ENCODE measurements around the gene ATP2B2.

ATP2B2 gene

GRCh38 chr3:10321630-10322351 lies 183.6 kb downstream of the ATP2B2 start:
- H3K27ac ChIP-seq (ENCODE audit: poor library complexity, severe bottlenecking) = no peak overlapping the region
- H3K9me3 ChIP-seq (ENCODE audit: severe bottlenecking) = no peaks in the 10 kb centered on the region
- peaks cover 4% of the 10 kb centered on the region for H3K27me3 ChIP-seq (ENCODE audit: insufficient read depth, poor library complexity, severe bottlenecking)
- H3K4me1 ChIP-seq (ENCODE audit: insufficient read depth, poor library complexity, severe bottlenecking) = no peaks in the 10 kb centered on the region
- H3K4me3 ChIP-seq (ENCODE audit: severe bottlenecking) = no peak overlapping the region
- no peak for DNase-seq (ENCODE audit: low spot score)
- no peak for ATAC-seq (ENCODE audit: low read depth)
- no peak for TF ChIP-seq CTCF (IDR thresholded peaks at IDR 0.05; ENCODE audit: poor library complexity, severe bottlenecking)
- peaks cover 26% of the 10 kb centered on the region for H3K36me3 ChIP-seq (ENCODE audit: low read depth)

- no peaks in the 10 kb centered on the region for H3K4me1 ChIP-seq (ENCODE audit: insufficient read depth, poor library complexity, severe bottlenecking)
- H3K4me3 ChIP-seq (ENCODE audit: severe bottlenecking) = peak overlapping the region; percentile 76
- H3K36me3 ChIP-seq (ENCODE audit: low read depth) = peaks cover 37% of the 10 kb centered on the region
- peak overlapping the region; percentile 9 for H3K27ac ChIP-seq (ENCODE audit: poor library complexity, severe bottlenecking)
- DNase-seq (ENCODE audit: low spot score) (no peak), ATAC-seq (ENCODE audit: low read depth) (no peak)
- no peaks in the 10 kb centered on the region for H3K27me3 ChIP-seq (ENCODE audit: insufficient read depth, poor library complexity, severe bottlenecking)
- no peaks in the 10 kb centered on the region for H3K9me3 ChIP-seq (ENCODE audit: severe bottlenecking)
- TF ChIP-seq CTCF (IDR thresholded peaks at IDR 0.05; ENCODE audit: poor library complexity, severe bottlenecking) = no peak
Observed at GRCh38 chr3:10320320-10320677, 185.1 kb downstream of the ATP2B2 start.

- no peak overlapping the region for H3K27ac ChIP-seq (ENCODE audit: poor library complexity, severe bottlenecking)
- H3K4me1 ChIP-seq (ENCODE audit: insufficient read depth, poor library complexity, severe bottlenecking) = no peaks in the 10 kb centered on the region
- no peak for TF ChIP-seq CTCF (IDR thresholded peaks at IDR 0.05; ENCODE audit: poor library complexity, severe bottlenecking)
- DNase-seq (ENCODE audit: low spot score) = no peak
- ATAC-seq (ENCODE audit: low read depth) = no peak
- no peaks in the 10 kb centered on the region for H3K27me3 ChIP-seq (ENCODE audit: insufficient read depth, poor library complexity, severe bottlenecking)
- H3K9me3 ChIP-seq (ENCODE audit: severe bottlenecking) = no peaks in the 10 kb centered on the region
- peaks cover 40% of the 10 kb centered on the region for H3K36me3 ChIP-seq (ENCODE audit: low read depth)
- H3K4me3 ChIP-seq (ENCODE audit: severe bottlenecking) = peak overlapping the region; percentile 76
Observed at GRCh38 chr3:10319804-10320203, 185.6 kb downstream of the ATP2B2 start.

- H3K4me3 ChIP-seq (ENCODE audit: severe bottlenecking) = no peak overlapping the region
- peaks cover 46% of the 10 kb centered on the region for H3K36me3 ChIP-seq (ENCODE audit: low read depth)
- no peaks in the 10 kb centered on the region for H3K27me3 ChIP-seq (ENCODE audit: insufficient read depth, poor library complexity, severe bottlenecking)
- H3K4me1 ChIP-seq (ENCODE audit: insufficient read depth, poor library complexity, severe bottlenecking) = no peaks in the 10 kb centered on the region
- no peak for TF ChIP-seq CTCF (IDR thresholded peaks at IDR 0.05; ENCODE audit: poor library complexity, severe bottlenecking)
- H3K27ac ChIP-seq (ENCODE audit: poor library complexity, severe bottlenecking) = no peak overlapping the region
- no peaks in the 10 kb centered on the region for H3K9me3 ChIP-seq (ENCODE audit: severe bottlenecking)
- DNase-seq (ENCODE audit: low spot score) (no peak), ATAC-seq (ENCODE audit: low read depth) (no peak)
Observed at GRCh38 chr3:10319251-10319650, 186.1 kb downstream of the ATP2B2 start.

GRCh38 chr3:10317961-10318350 lies 187.4 kb downstream of the ATP2B2 start:
- no peaks in the 10 kb centered on the region for H3K9me3 ChIP-seq (ENCODE audit: severe bottlenecking)
- no peak for ATAC-seq (ENCODE audit: low read depth)
- H3K4me1 ChIP-seq (ENCODE audit: insufficient read depth, poor library complexity, severe bottlenecking) = no peaks in the 10 kb centered on the region
- no peak overlapping the region for H3K27ac ChIP-seq (ENCODE audit: poor library complexity, severe bottlenecking)
- peaks cover 59% of the 10 kb centered on the region for H3K36me3 ChIP-seq (ENCODE audit: low read depth)
- TF ChIP-seq CTCF (IDR thresholded peaks at IDR 0.05; ENCODE audit: poor library complexity, severe bottlenecking) = no peak
- H3K4me3 ChIP-seq (ENCODE audit: severe bottlenecking) = no peak overlapping the region
- DNase-seq (ENCODE audit: low spot score) = no peak
- H3K27me3 ChIP-seq (ENCODE audit: insufficient read depth, poor library complexity, severe bottlenecking) = no peaks in the 10 kb centered on the region

All from RWPE2 (cell line).